BLaER1 (cell line): ENCODE results near the gene C19orf33.

Experiments used
- H3K27ac ChIP-seq: shearing (Covaris generic); formaldehyde crosslinking; 2 replicates; pipeline ENCODE4 v1.8.1; 2022
- H3K27me3 ChIP-seq: shearing (Covaris generic); formaldehyde crosslinking; 2 replicates; pipeline ENCODE4 v1.8.1; 2022
- H3K36me3 ChIP-seq: shearing (Covaris generic); formaldehyde crosslinking; 2 replicates; pipeline ENCODE4 v1.8.1; 2022
- H3K4me1 ChIP-seq: shearing (Covaris generic); formaldehyde crosslinking; 2 replicates; pipeline ENCODE4 v1.8.1; 2022
- H3K4me2 ChIP-seq: shearing (Covaris generic); formaldehyde crosslinking; 2 replicates; pipeline ENCODE4 v1.8.1; 2022
- H3K4me3 ChIP-seq: shearing (Covaris generic); formaldehyde crosslinking; 2 replicates; pipeline ENCODE4 v1.8.1; 2022
- H3K9ac ChIP-seq: shearing (Covaris generic); formaldehyde crosslinking; 2 replicates; pipeline ENCODE4 v1.8.1; 2022
- H3K9me3 ChIP-seq: shearing (Covaris generic); formaldehyde crosslinking; 2 replicates; pipeline ENCODE4 v1.8.1; 2022
- H4K20me1 ChIP-seq: shearing (Covaris generic); formaldehyde crosslinking; 2 replicates; pipeline ENCODE4 v1.8.1; 2022
- Cebpa-rat ChIP-seq: shearing (Covaris generic); IDR thresholded peaks from 2 replicates; pipeline ENCODE4 v1.8.1; 2022

The C19orf33 gene

GRCh38 chr19:38266981-38267597, 37.0 kb upstream of the C19orf33 start:
- H3K27me3 ChIP-seq: no peaks in the 10 kb centered on the region
- peaks cover 68% of the 10 kb centered on the region for H4K20me1 ChIP-seq
- peaks cover 73% of the 10 kb centered on the region for H3K4me1 ChIP-seq
- TF ChIP-seq Cebpa-rat: no peak
- no peak overlapping the region for H3K9ac ChIP-seq
- no peaks in the 10 kb centered on the region for H3K9me3 ChIP-seq
- H3K4me2 ChIP-seq: peak overlapping the region; percentile 95
- no peak overlapping the region for H3K27ac ChIP-seq
- H3K36me3 ChIP-seq: peaks cover 13% of the 10 kb centered on the region
- no peak overlapping the region for H3K4me3 ChIP-seq

GRCh38 chr19:38267761-38268483, 36.1 kb upstream of the C19orf33 start:
- Histone ChIP-seq H3K27ac (peak overlapping the region; percentile 18; the same call in 1 of the 2 replicates), H3K4me3 (no peak overlapping the region), H4K20me1 (peaks cover 76% of the 10 kb centered on the region), H3K9me3 (no peaks in the 10 kb centered on the region), H3K4me2 (peak overlapping the region; percentile 95), H3K36me3 (peaks cover 19% of the 10 kb centered on the region), H3K27me3 (no peaks in the 10 kb centered on the region), H3K4me1 (peaks cover 73% of the 10 kb centered on the region), H3K9ac (0 out of 2 replicates have a peak overlapping the region, but pooled peaks have one; percentile 1)
- no peak for TF ChIP-seq Cebpa-rat

GRCh38 chr19:38268539-38268938, 35.5 kb upstream of the C19orf33 start:
- no peak for TF ChIP-seq Cebpa-rat
- H3K4me3 ChIP-seq: no peak overlapping the region
- H3K36me3 ChIP-seq: peaks cover 23% of the 10 kb centered on the region
- H3K27ac ChIP-seq: peak overlapping the region; percentile 18; the same call in 1 of the 2 replicates
- H3K4me1 ChIP-seq: peaks cover 66% of the 10 kb centered on the region
- no peaks in the 10 kb centered on the region for H3K27me3 ChIP-seq
- peaks cover 82% of the 10 kb centered on the region for H4K20me1 ChIP-seq
- peak overlapping the region; percentile 95 for H3K4me2 ChIP-seq
- H3K9me3 ChIP-seq: no peaks in the 10 kb centered on the region
- H3K9ac ChIP-seq: 0 out of 2 replicates have a peak overlapping the region, but pooled peaks have one; percentile 1

- H3K36me3 ChIP-seq: peaks cover 38% of the 10 kb centered on the region
- H3K4me2 ChIP-seq: no peak overlapping the region
- H3K4me1 ChIP-seq: peaks cover 73% of the 10 kb centered on the region
- no peak overlapping the region for H3K27ac ChIP-seq
- H3K27me3 ChIP-seq: no peaks in the 10 kb centered on the region
- no peak overlapping the region for H3K4me3 ChIP-seq
- no peak for TF ChIP-seq Cebpa-rat
- no peaks in the 10 kb centered on the region for H3K9me3 ChIP-seq
- H4K20me1 ChIP-seq: peaks cover 100% of the 10 kb centered on the region
- no peak overlapping the region for H3K9ac ChIP-seq
Measured at GRCh38 chr19:38270587-38271167, 33.4 kb upstream of the C19orf33 start.

GRCh38 chr19:38273499-38273898, 30.6 kb upstream of the C19orf33 start:
- no peak overlapping the region for H3K4me2 ChIP-seq
- H3K27ac ChIP-seq: no peak overlapping the region
- H4K20me1 ChIP-seq: peaks cover 100% of the 10 kb centered on the region
- peaks cover 53% of the 10 kb centered on the region for H3K36me3 ChIP-seq
- H3K9ac ChIP-seq: no peak overlapping the region
- H3K4me1 ChIP-seq: peaks cover 61% of the 10 kb centered on the region
- H3K4me3 ChIP-seq: no peak overlapping the region
- no peak for TF ChIP-seq Cebpa-rat
- H3K27me3 ChIP-seq: no peaks in the 10 kb centered on the region
- no peaks in the 10 kb centered on the region for H3K9me3 ChIP-seq

GRCh38 chr19:38274739-38275138, 29.3 kb upstream of the C19orf33 start:
- no peaks in the 10 kb centered on the region for H3K9me3 ChIP-seq
- H3K36me3 ChIP-seq: peaks cover 55% of the 10 kb centered on the region
- H3K4me2 ChIP-seq: peak overlapping the region; percentile 30

GRCh38 chr19:38276942-38277517, 27.0 kb upstream of the C19orf33 start:
- no peak overlapping the region for H3K4me3 ChIP-seq
- no peak overlapping the region for H3K9ac ChIP-seq
- H3K27me3 ChIP-seq: no peaks in the 10 kb centered on the region
- H3K4me1 ChIP-seq: peaks cover 74% of the 10 kb centered on the region
- no peak for TF ChIP-seq Cebpa-rat
- H3K9me3 ChIP-seq: no peaks in the 10 kb centered on the region
- no peak overlapping the region for H3K4me2 ChIP-seq
- peaks cover 58% of the 10 kb centered on the region for H3K36me3 ChIP-seq
- H4K20me1 ChIP-seq: peaks cover 100% of the 10 kb centered on the region
- H3K27ac ChIP-seq: no peak overlapping the region

More at GRCh38 chr19:38274739-38275138, 29.3 kb upstream of the C19orf33 start:
- Histone ChIP-seq H4K20me1 (peaks cover 100% of the 10 kb centered on the region), H3K27ac (no peak overlapping the region), H3K4me3 (no peak overlapping the region), H3K9ac (no peak overlapping the region), H3K27me3 (no peaks in the 10 kb centered on the region), H3K4me1 (peaks cover 71% of the 10 kb centered on the region)
- no peak for TF ChIP-seq Cebpa-rat

GRCh38 chr19:38277549-38277948, 26.5 kb upstream of the C19orf33 start:
- Histone ChIP-seq H4K20me1 (peaks cover 100% of the 10 kb centered on the region), H3K27ac (no peak overlapping the region)

GRCh38 chr19:38277969-38278680, 25.9 kb upstream of the C19orf33 start:
- Histone ChIP-seq H3K9ac (no peak overlapping the region; the same call in 1 of the 2 replicates), H3K36me3 (peaks cover 60% of the 10 kb centered on the region), H3K9me3 (no peaks in the 10 kb centered on the region), H3K4me3 (no peak overlapping the region), H4K20me1 (peaks cover 100% of the 10 kb centered on the region), H3K27ac (no peak overlapping the region), H3K4me2 (no peak overlapping the region), H3K27me3 (no peaks in the 10 kb centered on the region), H3K4me1 (peaks cover 80% of the 10 kb centered on the region)
- TF ChIP-seq Cebpa-rat: no peak

More at GRCh38 chr19:38277549-38277948, 26.5 kb upstream of the C19orf33 start:
- H3K4me2 ChIP-seq: no peak overlapping the region
- no peak overlapping the region; the same call in 1 of the 2 replicates for H3K9ac ChIP-seq
- no peaks in the 10 kb centered on the region for H3K9me3 ChIP-seq
- no peak for TF ChIP-seq Cebpa-rat
- no peaks in the 10 kb centered on the region for H3K27me3 ChIP-seq
- H3K36me3 ChIP-seq: peaks cover 57% of the 10 kb centered on the region
- no peak overlapping the region for H3K4me3 ChIP-seq
- H3K4me1 ChIP-seq: peaks cover 75% of the 10 kb centered on the region
